Epithelial cell of proximal tubule (primary cell): ENCODE measurements around the gene MAX. TPM values are rescaled to one million over a fixed set of nuclear protein-coding genes. Genes with fewer than 3 reads are reported as not detected.
A peak's percentile ranks its signal among the peaks of the same experiment; 100 is the strongest.

Source experiments
- DNase-seq: peaks from one replicate; pipeline ENCODE4 v3.0.0-alpha.2; 2011; ENCODE audit warnings: low read depth
- H3K4me3 ChIP-seq: 2 replicates; pipeline ENCODE4 v1.5.1; 2011; ENCODE audit warnings: low read depth, mild to moderate bottlenecking, low read length
- CTCF ChIP-seq: conservative IDR thresholded peaks from 2 replicates; pipeline ENCODE4 v1.5.1; 2012; ENCODE audit warnings: low read depth, mild to moderate bottlenecking, low read length
- total RNA-seq: library from RNA; depleted of rRNA; stranded (reverse); fragments of >200 nt; gene quantifications from 2 replicates; pipeline ENCODE4 v1.2.3, GENCODE V29; 2015

The MAX gene
- total RNA-seq, 1 donor from 2014 or later, result 27.4 TPM

DNA sequence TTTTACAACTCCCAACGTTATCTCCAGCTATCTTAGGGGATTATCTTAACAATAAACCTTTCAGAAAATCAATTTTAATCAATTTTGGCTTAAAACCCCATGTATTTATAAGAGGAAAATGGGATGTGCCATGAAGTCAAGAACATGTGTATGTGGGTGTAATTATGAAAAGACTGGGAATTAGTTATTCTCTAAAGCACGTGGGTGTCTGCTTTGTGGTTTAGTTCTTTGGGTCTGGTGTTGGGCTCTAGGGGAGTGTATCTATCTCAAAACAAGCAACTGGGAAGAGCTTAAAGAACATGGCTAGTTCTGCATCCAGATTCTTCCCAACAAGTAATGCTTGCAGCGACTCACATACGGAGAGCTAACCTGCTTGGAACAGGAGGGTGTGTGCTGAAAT lies 40.1 kb upstream of the MAX start:
- no peak for DNase-seq
- no peak overlapping the region for H3K4me3 ChIP-seq
- no peak for TF ChIP-seq CTCF

GRCh38 chr14:65141523-65141922 lies 39.2 kb upstream of the MAX start:
- no peak overlapping the region for H3K4me3 ChIP-seq
- no peak for TF ChIP-seq CTCF
- DNase-seq, result no peak

DNA sequence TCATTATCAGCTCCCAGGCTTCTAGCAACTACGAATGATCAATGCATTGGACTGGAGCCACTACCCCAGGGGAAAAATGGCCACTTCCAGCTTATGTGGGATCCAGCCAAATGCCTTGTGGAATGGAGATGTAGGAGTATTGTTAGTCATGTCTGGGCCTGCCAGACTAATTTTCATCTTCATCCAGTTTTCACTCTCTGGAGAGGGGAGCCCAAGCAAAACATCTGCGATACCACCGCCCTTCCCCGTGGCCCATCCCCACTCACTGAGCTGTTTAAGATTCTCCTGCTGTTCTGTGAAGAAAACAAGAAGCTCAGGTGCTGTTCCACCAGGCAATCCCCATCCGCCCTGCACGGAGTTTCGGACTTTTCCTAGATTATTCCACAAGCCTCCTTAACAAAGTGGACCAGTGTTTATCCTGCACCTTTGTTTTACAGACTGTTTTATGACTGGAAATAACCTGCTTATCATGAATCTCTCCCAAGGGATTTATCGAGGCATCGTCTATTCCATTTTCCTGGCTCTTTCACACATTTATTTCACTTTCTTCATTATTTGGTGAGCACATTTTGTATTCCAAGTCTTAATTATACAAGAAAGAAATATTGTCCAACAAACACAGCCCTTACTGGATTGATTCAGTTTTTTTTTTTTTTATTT lies 35.5 kb upstream of the MAX start:
- no peak for DNase-seq

DNA sequence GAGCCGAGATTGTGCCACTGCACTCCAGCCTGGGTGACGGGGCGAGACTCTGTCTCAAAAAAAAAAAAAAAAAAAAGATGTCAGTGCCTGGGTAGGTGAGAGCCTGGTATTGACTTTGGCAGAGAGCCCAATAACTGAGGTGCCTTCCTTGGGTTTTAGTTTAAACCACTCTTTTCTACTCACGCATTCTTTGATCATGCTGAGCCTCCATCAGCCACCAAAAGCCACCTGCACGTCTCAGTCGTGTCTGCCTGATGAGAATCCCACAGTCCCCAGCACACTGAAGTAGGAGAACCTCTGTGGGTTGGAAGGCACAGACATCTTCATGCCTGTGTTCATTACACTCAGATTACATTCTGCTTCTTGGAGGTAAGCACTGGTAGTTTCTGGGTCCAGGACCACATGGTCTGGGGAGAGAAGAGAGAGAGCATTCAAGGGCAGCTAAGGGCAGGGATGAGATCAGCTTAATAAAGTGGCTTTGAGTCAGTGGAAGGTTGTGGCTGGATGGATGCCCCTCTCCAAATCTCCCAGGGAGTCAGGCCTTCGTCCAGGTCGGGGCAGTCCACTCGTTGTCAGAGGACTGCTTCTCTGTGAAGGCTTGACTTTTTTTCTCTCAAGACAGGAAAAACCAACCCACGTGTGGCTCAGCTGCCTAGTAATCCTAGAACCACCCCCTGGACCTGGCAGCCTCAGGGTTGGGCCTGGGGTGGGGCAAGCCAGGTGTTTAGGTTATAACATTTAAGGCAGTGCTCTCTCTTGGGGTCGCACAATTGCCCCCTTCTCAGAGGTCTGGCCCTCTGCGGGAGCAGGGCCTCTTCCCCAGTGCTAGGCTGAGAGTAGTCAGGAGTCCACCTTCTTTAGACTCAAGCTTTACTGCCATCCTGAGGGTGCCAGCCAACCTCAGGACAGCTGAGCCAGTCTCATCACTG lies 32.6 kb upstream of the MAX start:
- no peak overlapping the region for H3K4me3 ChIP-seq
- peak; percentile 37 for DNase-seq
- TF ChIP-seq CTCF, result no peak

More for the DNA sequence above, 35.5 kb upstream of the MAX start:
- H3K4me3 ChIP-seq, result no peak overlapping the region
- TF ChIP-seq CTCF, result no peak

DNA sequence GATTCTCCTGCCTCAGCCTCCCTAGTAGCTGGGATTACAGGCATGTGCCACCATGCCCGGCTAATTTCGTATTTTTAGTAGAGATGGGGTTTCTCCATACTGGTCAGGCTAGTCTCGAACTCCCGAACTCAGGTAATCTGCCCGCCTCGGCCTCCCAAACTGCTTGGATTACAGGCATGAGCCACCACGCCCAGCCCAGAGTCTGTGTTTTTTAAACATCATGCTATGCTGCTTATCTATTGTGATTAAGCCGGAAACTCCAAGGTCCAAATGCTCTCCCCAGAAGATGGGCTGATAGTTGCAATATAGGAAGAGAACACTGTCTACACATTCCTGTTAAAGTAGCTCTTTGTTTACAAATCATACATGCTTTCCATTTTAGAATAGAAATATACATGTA lies 30.5 kb upstream of the MAX start:
- H3K4me3 ChIP-seq, result no peak overlapping the region
- no peak for DNase-seq
- no peak for TF ChIP-seq CTCF

- TF ChIP-seq CTCF, result no peak
These were observed 29.0 kb upstream of the MAX start for GRCh38 chr14:65131301-65131701.

More at GRCh38 chr14:65131301-65131701, 29.0 kb upstream of the MAX start:
- no peak overlapping the region for H3K4me3 ChIP-seq
- DNase-seq, result no peak
